Hepatocyte (in vitro differentiated cells): ENCODE measurements around the gene B3GAT1.

Source experiments
- CTCF ChIP-seq: fragments of 200-600 bp; sonication (generic); IDR thresholded peaks from 2 replicates; pipeline ENCODE4 v1.5.1; 2016; ENCODE audit warnings: antibody characterized with exemption, mild to moderate bottlenecking; ENCODE audit not compliant: poor library complexity
- EZH2 ChIP-seq: fragments of 200-600 bp; sonication (generic); IDR thresholded peaks from 2 replicates; pipeline ENCODE4 v1.6.1; 2016; ENCODE audit warnings: antibody characterized with exemption, mild to moderate bottlenecking, borderline replicate concordance
- EZH2phosphoT487 ChIP-seq: fragments of 200-600 bp; sonication (generic); IDR thresholded peaks from one replicate; pipeline ENCODE4 v1.6.1; 2018; ENCODE audit warnings: antibody characterized with exemption, mild to moderate bottlenecking, low read depth, moderate library complexity; ENCODE audit not compliant: unreplicated experiment, severe bottlenecking

GRCh38 chr11:134357545-134357839 lies 54.5 kb downstream of the B3GAT1 start:
- no peak for TF ChIP-seq CTCF
- no peak for TF ChIP-seq EZH2
- no peak for TF ChIP-seq EZH2phosphoT487
